GM19238 (cell line): ENCODE results near the gene NCK2.

Experiments used
- DNase-seq: peaks from one replicate; pipeline ENCODE4 v3.0.0; 2011; ENCODE audit warnings: low spot score; ENCODE audit not compliant: insufficient read length

NCK2 gene

DNA sequence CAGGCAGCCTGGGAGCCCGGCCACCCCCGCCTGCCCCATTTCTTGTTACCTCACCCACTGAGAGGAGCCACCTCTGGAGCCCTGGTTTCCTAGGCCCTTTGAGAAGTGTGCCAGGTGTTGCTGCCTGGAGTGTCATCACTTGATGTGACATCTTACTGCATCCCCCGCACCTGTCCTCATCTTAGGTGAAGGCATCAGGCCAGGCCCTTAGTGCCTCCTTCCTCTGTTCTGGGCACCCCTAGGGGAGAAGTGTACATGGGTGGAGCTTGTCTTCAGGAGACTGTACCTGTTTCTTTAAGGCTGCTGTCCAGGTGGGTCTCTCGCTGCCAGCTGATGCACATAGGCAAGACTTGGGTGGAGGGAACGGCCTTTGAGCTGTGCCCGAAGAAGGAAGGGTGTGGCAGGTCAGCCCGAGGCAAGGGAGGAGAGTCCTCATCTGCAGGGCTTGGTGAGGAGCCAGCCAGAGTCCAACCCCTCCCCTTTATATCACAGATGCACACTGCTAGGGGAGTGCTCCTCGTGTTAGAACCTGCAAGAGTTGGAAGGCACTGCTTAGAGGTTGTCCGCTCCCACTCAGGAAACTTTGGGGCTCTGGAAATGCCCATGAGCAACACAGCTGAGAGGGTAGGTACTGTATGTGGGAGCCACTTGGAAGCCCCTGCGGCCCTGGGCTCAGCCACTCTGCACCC, 45.9 kb downstream of the NCK2 start:
- DNase-seq = no peak

DNA sequence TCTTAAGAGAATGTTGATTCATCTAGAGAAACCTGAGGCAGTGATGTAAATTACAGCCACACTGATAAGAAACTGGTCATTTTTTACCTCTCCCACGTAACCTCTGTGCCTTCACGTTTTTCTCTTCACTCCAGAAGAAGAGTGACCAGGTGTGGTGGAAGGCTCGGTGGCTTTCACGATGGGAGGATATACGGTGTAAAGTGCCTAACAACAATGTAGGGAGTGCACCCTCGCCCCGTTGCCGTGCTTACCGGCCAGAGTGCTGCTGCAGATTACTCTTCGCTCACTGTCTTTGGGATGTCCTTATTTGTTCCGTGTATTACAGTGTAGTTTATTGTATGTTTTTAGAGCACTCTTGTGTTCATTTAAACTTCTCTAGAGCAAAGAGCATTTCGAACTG, 46.5 kb downstream of the NCK2 start:
- no peak for DNase-seq

DNA sequence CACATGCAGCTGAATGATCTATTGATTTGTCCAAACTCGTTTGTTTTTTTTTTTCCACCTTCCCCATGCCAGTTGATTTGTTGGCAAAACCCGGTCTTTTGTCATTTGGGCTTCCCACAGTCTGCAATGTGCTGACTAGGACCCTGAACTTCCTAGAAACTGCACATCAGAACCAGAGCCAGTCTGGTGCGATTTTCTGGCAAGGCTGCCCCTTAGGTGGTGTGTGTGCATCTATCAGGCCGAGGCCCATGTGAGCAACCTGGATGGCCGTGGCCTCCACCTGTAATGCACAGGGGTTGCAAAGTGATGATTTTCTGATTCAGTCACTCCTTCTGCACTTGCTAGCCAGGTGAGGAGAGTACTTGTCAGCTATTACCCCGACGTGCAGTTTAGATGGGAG, 47.8 kb downstream of the NCK2 start:
- DNase-seq = no peak

DNA sequence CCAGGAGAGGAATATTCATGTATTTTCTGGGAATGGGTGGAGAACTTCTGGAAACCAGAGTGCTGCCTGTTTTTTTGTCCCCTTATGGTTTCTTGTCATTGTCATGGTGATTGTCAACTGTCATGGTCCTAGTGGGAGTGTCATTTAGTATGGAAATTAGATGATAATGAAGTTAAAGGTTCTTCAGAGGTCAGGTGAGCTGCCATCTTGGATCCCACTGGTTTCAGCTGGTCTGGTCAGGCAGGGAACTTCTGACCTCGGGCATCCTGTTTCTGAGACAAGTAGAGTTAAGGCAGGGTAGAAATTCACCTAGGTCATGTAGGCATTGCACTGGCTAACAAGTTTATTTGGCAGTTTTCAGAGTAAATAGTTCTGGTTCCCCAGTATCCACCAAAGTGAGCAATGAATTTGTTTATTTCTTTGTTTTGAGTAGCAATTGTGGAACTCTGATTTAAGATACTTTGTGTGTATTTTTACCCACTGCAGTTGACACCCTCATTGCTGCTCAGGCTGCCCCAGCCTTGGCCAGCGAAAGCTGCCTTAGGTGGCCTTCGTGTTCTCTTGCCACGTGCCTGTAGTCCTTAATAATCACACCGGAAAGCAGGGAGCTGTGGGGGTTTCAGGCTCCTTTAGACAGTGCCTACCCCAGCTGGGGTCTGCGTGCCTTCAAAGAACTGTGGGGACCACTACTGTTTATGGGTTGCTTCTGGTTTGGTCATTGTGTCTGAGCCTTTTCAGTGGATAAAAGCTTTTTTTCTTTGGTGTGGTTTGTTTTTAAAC, 48.7 kb downstream of the NCK2 start:
- no peak for DNase-seq

DNA sequence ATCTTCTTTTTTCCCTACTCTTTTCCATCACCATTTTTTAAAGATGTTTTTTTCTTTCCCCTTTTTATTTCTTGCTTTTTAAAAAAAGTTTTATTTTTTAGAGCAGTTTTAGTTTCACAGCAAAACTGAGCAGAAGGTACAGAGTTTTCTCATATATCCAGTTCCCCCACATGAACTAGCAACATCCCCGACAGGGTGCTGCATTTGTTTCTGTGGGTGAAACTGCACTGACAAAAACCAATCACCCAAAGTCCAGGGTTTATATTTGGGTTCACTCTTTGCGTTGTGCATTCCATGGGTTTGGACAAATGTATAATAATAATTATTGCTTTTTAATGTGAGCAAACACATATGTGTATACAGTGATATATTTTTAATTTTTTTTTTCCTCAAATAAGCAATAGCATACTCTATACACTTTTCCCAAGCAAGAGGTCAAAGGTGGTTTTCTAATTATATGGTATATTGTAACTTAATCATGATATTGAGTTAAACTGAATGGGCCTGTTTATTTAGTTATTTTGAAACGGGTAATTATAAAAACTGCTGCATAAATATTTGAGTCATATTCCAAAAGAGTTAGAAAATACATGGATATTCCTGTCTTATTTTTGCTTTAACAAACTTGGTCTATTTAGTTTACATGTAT, 50.3 kb downstream of the NCK2 start:
- DNase-seq = no peak

DNA sequence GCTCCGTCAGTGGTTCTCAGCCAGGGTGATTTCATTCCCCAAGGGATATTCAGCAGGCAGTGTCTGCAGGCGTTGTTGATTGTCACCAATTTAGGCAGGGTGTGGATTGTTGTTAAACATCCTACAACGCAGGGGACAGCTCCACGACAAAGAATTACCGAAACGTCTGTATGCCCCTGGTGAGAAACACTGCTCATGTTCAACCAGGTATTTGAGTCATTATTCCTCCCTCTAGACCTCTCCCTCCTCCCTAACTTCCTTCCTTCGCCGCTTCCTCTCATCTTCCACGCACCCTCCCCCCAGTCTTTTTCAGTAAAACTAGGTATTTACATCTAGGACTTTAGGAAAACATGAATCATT, 50.8 kb downstream of the NCK2 start:
- DNase-seq = no peak

DNA sequence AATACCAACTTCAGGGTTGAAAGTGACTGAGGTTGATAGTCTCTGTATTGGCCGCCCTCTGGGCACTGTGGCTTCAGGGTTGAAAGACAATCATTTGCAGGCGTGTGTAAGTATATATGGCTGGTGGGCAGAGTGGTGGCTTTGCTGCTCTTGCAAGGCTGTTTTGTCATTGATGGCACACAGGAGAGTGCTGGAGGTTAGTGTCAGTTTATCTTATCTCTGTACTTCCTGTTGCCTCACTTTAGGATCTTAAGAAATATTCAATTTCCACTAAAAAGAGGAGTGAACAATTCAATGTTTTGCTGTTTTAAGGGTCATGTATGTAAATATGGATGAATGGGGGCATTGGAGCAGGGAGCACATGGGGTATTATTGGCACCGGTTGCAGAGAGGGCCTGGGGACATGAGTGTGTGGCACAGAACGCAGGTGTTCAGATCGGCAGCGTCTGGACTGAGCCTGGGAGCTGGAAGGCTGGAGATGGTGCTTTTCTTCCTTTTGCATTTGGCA, 51.5 kb downstream of the NCK2 start:
- no peak for DNase-seq

DNA sequence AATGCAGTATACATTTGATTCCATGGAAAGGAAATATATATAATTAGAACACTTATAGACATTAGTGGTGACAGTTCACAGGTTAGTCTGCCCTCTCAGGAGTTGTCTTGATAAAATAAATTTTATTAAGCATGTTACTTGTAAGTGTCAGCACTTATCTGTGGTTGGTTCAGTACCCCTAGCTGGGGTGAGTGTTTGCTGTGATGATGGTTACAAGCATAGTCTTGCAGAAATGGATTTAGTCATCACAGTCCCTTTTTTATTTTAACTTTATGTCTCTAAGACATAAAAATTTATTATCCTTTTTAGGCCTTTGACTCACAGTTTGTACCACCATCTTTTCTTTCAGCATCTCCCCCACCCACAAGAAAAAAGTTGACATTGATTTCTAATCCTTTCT, 52.1 kb downstream of the NCK2 start:
- DNase-seq = no peak

DNA sequence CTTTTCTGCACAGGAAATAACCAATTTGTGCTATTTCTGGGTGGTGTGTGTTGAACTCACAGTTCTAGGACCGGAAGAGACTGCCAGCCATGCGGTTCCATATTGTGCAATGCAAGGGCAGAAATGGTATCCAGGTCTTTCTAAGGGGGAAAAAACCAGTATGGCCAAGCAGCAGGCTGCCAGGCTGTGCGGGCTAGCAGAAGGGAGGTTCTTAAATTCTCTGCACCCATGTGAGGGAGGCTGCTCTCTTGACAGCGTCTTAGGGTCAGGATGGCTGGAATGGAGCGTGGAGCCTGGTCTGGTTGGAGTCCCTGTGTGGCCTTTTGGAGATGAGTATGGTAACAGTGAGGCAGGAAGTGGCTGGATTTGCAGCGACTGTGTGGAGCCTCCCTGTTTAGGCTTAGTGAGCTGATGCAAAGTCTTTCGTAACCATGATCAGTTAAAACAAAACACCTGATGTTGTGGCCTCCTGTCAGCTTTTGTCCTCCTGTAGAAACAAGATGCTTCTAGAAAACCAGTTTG, 52.6 kb downstream of the NCK2 start:
- DNase-seq = no peak

DNA sequence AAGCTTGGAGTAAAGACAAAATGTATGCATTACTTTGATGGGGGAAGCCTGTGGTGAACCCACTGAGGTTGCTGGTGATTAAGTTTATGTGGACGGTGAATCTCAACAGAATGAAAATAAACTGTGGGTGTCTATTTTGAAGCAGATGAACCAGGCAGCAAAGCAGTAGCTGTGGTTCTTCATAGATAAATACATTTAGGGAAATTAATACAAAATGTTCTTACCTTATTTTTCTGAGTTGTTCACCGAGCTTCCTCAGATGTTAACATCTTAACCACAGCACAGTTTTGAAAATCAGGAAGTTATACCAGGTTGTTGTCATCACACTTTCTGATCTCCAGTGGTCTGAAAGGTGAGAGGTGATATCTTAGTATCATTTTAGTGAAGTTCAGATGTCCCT, 53.9 kb downstream of the NCK2 start:
- DNase-seq = no peak

DNA sequence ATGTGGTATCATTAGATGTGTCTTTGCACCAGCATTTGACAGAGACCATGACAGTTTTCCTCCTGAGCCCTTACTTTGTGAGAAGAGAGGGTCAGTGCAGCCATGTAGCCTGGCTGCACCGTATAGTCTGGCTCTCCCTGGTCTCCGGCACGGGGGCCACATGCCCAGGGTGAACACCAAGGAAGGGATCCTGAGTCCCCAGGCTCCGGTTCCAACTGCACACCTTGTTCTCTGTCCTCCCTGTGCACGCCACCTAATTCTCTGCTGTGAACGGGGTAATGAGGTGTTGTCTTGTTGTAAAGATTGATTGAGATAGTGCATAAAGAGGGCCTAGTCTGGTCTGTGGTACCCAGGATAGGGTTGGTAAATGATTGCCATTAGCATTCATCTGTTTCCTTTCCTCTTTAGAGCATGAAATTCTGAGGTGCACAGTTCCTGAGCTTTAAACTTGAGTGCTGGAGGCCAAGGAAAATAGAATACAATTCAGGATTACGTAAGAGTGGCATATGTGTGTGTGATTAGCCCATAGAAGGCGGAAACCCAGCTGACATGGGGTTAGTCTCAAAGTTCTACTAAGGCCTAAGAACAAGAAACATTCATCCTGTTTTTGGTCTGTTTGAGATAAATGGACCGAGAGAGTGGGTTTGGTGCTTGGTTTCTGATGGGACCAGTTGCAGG, 55.5 kb downstream of the NCK2 start:
- no peak for DNase-seq

DNA sequence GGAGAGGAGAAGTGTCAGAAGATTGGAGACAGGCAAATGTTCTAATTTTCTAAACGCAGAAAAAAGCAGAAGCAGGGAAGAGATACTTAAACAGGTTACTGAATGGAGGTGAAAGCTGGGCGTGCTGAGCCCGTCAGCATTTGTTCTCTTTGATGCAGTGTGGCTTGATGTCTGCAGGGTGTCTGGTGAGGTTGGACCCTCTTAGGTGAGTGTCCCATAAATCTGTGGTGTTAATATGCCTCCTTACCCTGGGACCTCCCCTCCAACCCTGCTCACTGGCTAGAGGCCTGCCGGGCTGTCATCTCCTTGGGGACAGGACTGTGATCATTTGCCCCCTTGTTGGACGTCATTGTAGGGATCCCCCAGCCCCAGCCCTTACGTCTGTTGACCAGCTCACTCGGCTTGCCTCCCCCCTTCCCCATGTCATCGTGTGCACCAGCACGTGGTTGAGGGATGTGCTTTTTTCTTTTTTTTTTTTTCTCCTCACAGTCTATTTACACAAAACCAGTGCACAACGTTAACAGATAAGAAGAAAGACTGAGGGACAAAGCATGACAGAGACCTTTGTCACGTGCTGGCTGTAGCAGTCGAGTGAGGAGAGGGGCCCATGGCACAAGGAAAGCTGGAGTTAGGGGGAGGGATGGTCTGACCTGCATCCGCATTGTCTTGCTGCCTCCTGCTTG, 56.4 kb downstream of the NCK2 start:
- no peak for DNase-seq

DNA sequence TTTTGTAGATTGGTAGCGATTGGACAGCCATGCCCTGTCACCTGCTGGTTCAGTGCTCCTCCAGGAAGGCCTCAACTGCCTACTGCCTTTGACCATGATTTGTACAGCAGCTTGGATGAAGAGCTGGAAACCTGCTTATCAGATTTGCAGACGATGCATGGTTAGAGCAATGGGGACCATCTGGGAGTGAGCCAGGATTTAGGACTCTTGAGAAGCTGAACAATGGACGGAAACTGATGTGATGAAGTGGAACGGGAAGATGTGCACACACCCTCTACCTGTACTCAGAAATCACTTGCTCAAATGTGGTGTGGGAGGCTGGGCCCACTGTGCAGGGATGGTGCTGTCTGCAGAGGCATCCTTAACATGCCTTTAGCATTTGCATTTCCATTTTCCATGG, 57.2 kb downstream of the NCK2 start:
- DNase-seq = no peak

DNA sequence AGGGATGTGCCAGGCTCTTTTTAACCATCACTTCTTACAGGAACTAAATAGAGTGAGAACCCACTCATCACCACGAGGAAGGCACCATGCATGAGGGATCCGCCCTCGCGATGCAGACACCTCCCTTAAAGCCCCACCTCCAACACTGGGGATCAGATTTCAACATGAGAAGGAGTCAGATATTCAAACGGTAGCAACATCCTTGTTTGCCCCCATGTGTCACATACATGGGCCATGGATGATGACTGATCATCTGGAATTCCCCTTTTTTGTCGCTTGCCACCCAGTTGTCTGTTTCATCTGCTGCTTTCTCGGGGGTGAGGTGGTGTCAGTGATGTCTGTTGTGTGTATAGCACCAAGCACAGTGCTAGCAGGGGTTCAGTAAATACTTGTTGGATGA, 57.9 kb downstream of the NCK2 start:
- DNase-seq = no peak

DNA sequence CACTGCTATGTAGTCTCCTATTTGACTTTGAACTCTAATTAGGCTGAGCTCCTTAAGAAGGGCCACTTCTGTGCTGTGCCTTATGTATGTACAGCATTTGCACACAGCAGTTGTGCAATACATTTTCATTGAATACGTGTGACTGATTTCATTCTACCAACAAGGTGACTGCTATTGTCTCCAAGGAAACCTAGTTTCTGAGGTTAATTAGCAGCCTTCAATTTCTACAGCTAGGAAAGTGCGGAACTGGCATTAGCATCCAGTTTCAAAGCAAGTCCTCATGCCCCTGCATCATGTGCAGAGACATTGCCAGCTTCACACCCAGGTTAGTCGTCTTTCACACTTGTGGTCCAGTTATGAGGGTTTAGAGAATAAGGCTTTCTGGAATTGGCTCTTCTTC, 58.6 kb downstream of the NCK2 start:
- no peak for DNase-seq

DNA sequence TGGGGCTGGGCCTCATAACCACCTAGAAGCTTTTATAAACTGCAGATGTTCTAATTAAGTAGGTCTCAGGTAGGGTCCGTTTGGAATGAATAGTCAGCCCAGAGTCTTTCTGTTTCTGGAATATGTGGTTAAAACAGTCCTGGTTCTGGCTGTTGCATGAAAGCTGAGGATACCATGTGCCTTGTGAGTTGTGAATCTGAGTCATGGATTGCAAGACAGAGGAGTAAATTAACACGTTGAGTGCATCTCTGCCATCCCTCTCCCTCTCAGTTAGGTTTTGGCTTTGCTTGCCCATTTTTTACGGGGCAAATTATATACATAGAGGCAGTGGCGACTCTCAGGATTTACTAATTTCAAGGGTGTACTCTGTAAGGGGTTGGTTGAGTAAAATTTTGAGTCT, 59.1 kb downstream of the NCK2 start:
- no peak for DNase-seq

DNA sequence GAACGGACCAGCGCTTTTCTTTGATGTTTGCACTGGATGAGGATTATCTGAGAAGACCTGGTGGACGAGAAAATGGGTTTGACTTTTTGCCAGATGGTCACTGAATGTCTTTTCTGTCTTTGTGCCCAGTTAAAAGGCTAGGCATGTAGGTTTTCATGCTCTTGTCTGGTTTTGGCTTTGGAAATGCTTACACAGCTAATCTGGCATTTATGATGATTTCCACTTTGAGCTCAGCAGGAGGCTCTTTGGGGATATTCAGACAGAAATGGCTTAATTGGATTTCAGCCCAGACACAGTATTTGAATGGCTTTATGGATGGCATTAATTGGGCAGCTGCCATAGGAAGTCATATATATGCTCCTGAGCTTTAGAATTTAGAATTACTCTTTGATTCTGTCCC, 59.6 kb downstream of the NCK2 start:
- DNase-seq = no peak

DNA sequence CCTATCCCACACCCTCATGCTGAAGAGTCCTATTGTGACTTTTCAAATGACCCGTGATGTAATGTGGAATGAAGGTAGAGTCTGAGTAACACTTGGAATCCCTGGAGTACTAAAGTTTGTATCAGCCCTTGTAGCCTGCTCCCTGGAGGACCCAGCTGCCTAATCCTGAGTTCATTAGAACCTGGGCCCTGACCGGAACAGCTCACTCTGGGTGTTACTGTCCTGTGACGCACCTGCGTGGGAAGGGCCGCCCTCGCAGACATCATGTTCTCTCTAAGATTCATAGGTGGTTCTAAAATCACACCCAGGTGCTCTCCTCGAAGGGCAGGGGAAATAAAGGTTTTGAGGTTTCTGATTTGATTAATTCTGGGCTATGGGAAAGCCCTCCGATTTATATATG, 62.3 kb downstream of the NCK2 start:
- no peak for DNase-seq

DNA sequence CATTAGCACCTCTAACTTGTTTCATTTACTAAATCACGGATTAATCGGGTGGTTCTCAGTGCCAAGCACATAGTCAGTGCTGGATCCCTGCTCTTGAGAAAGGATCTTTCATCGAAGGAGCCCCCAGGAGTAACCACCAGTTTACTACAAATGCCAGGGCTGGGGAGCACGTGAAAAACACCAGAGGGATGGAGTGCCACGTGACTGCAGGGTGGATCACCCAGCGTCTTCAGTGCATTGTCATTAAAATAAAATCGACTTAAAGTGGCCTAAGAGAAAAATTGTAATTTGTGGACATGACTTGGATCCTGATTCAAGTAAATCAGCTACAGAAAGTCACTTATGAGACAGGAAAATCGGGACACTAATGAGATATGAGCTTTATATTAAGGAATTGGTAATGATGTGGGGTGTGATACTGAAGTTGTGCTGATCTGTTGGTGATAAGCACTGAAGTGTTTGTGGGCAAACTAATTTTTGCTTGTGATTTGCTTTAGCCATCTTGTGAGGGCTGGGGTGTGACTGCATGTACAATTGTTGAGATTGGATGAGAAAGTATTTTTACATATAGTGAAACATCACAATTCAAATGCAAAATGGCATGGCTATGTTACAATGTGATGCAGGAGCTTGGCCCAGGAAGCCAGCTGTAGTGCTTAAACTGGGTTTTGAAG, 63.8 kb downstream of the NCK2 start:
- no peak for DNase-seq

DNA sequence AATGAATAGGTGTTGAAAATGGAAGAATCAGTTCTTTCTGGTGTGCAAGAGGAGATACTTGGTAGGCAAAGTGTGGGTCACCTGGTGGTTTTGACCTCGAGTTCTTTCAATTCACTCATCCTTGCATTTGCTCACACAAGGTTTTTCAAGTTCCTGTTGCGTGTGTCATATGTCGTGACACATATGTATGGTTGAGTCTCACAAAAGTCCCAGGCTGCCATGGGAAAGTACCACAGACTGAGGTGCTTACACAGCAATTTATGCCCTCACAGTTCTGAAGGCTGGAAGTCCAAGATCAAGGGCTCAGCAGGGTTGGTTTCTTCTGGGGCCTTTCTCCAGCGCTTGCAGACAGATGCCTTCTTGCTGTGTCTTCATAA, 64.4 kb downstream of the NCK2 start:
- DNase-seq = no peak

DNA sequence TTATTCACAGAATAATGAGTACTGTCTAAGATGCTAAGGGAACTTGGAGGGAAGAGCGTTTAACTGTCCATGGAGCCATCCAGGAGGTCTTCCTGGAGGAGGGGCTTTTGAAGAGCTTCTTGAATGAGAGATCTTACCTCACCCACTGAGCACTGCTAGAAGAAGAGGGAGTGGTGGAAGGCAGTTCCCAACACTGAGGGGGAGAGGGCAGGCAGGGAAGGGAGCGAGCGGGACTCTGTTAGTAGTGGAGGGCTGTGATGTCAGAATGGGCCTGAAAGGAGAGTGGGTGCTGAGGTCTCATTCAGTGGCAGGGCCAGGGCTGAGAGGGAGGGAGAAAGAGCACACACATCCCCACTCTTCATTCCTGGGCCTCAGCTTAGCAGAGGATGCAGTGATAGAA, 65.0 kb downstream of the NCK2 start:
- no peak for DNase-seq
